T-cell (primary cell): ENCODE results near the gene OR13C4. TPM values are rescaled to one million over a fixed set of nuclear protein-coding genes. Genes with fewer than 3 reads are reported as not detected.

Source experiments
- ATAC-seq, 4 experiments: fragments of 200-7000 bp in 3 of 4; fragments of 150-1000 bp in 1 of 4; cut with Tn5 transposase; replicated peaks in 1 of 4; 1 replicate in 3 of 4; 2 replicates in 1 of 4; pipeline ENCODE4 v1.10.0; 2021; ENCODE audit warnings: moderate library complexity in 3 of 4, mild to moderate bottlenecking in 2 of 4, moderate number of reproducible peaks in 1 of 4
- CTCF ChIA-PET, 2 donors: fragments of 300-600 bp; sonication (Branson Sonifier 250); formaldehyde crosslinking; loops; one replicate each; lab custom pipeline; 2022; ENCODE audit warnings: antibody characterized with exemption in 2 of 2; lab: Charles Lee
- POLR2A ChIA-PET, 2 donors: fragments of 300-600 bp; sonication (Branson Sonifier 250); formaldehyde crosslinking; loops; one replicate each; lab custom pipeline; 2022; ENCODE audit warnings: antibody characterized with exemption in 2 of 2; lab: Charles Lee
- DNase-seq, 35 experiments: peaks; one replicate each; pipeline versions ENCODE4 v3.0.0 to v3.0.0-alpha.2; 2013 to 2023
- H3K27ac ChIP-seq: one replicate; pipeline ENCODE4 v1.5.1; 2013; ENCODE audit warnings: low read length
- H3K27me3 ChIP-seq, 2 experiments: replicated peaks in 1 of 2; 1 replicate in 1 of 2; 2 replicates in 1 of 2; pipeline versions ENCODE4 v1.6.1 to v1.7.0; 2013; ENCODE audit warnings: low read length in 1 of 2, mixed read lengths in 1 of 2; ENCODE audit not compliant: control insufficient read depth in 2 of 2, insufficient read depth in 2 of 2; ENCODE audit errors: extremely low read depth in 1 of 2
- H3K36me3 ChIP-seq, 2 donors: 1 replicate in 1 of 2; 2 replicates in 1 of 2; pipeline versions ENCODE4 v1.6.1 to v1.7.0; 2013; ENCODE audit warnings: low read length in 1 of 2; ENCODE audit not compliant: control insufficient read depth in 2 of 2, insufficient read depth in 1 of 2; ENCODE audit errors: extremely low read depth in 1 of 2
- H3K4me1 ChIP-seq, 2 experiments: 1 replicate in 1 of 2; 2 replicates in 1 of 2; pipeline versions ENCODE4 v1.6.1 to v1.7.0; 2013; ENCODE audit warnings: low read length in 2 of 2, mixed read lengths in 1 of 2; ENCODE audit not compliant: insufficient read depth in 2 of 2, control insufficient read depth in 1 of 2; ENCODE audit errors: extremely low read depth in 1 of 2
- H3K4me3 ChIP-seq, 2 donors: 1 replicate in 1 of 2; 2 replicates in 1 of 2; pipeline versions ENCODE4 v1.5.1 to v1.7.0; 2013; ENCODE audit warnings: mild to moderate bottlenecking in 2 of 2, low read length in 1 of 2, moderate library complexity in 1 of 2; ENCODE audit not compliant: control insufficient read depth in 1 of 2; ENCODE audit errors: extremely low read depth in 1 of 2
- H3K9me3 ChIP-seq: 2 replicates; pipeline ENCODE4 v1.7.0; 2013
- H3K27ac Mint-ChIP-seq, 2 donors: one replicate each; pipeline ENCODE4 v1.8.0; 2020 to 2021; ENCODE audit warnings: mild to moderate bottlenecking in 2 of 2, mixed read lengths in 2 of 2
- H3K27me3 Mint-ChIP-seq, 2 donors: one replicate each; pipeline ENCODE4 v1.8.0; 2021 to 2022; ENCODE audit warnings: mixed read lengths in 2 of 2
- H3K36me3 Mint-ChIP-seq: one replicate; pipeline ENCODE4 v1.8.0; 2021; ENCODE audit warnings: mixed read lengths
- H3K4me1 Mint-ChIP-seq, 3 donors: one replicate each; pipeline ENCODE4 v1.8.0; 2020 to 2022; ENCODE audit warnings: mixed read lengths in 3 of 3, mild to moderate bottlenecking in 1 of 3
- H3K4me3 Mint-ChIP-seq, 3 donors: one replicate each; pipeline ENCODE4 v1.8.0; 2020 to 2022; ENCODE audit warnings: mild to moderate bottlenecking in 3 of 3, mixed read lengths in 3 of 3, moderate library complexity in 3 of 3
- H3K9me3 Mint-ChIP-seq, 3 donors: one replicate each; pipeline ENCODE4 v1.8.0; 2020 to 2022; ENCODE audit warnings: mixed read lengths in 3 of 3
- WGBS: methylation state at CpG from one replicate; pipeline ENCODE4 v1.1.5; 2013; ENCODE audit warnings: missing lambda C conversion rate; ENCODE audit not compliant: insufficient coverage; 5-methylcytosine and 5-hydroxymethylcytosine counted together
- total RNA-seq, 35 experiments: library from RNA in 6 of 35; stranded (reverse) in 6 of 35; fragments of 120-200 nt in 1 of 35; gene quantifications; one replicate each; pipeline versions ENCODE4 v1.2.1 to v1.2.4 and lab custom pipeline; 2013 to 2026

Gene OR13C4
- total RNA-seq (not detected), total RNA-seq (lab: John Stamatoyannopoulos, UW) (0 to 0.07 (median 0) reads per million in 29 experiments)
- not detected for total RNA-seq (2013)

GRCh38 chr9:104527109-104527508, at the start of gene OR13C4:
Gene OR13C4, minus strand, starts transcription at chr9:104527209. Its CDS starts 0 bp downstream, at chr9:104527209.
- no peaks in the 10 kb centered on the region for H3K27me3 Mint-ChIP-seq
- no peaks in the 10 kb centered on the region for H3K36me3 Mint-ChIP-seq
- no peak within 1 kb of the TSS for H3K27ac Mint-ChIP-seq
- ATAC-seq (no peak), DNase-seq (no peak)
- peaks cover 5 to 11% (median 6%) of the 10 kb centered on the region in 3 donors for H3K9me3 Mint-ChIP-seq
- Histone ChIP-seq H3K36me3 (no peaks in the 10 kb centered on the region), H3K27ac (no peak within 1 kb of the TSS), H3K9me3 (no peaks in the 10 kb centered on the region), H3K4me3 (no peak within 1 kb of the TSS), H3K4me1 (no peaks in the 10 kb centered on the region), H3K27me3 (no peaks in the 10 kb centered on the region)
- no peaks in the 10 kb centered on the region for H3K4me1 Mint-ChIP-seq
- POLR2A ChIA-PET = no interaction called here
- H3K4me3 Mint-ChIP-seq = no peak within 1 kb of the TSS
- CTCF ChIA-PET = no interaction called here

- WGBS = 63% methylated on average over 1 of the region's 2 CpGs
- Mint-ChIP-seq H3K9me3 (peaks cover 8 to 22% (median 19%) of the 10 kb centered on the region in 3 donors), H3K27me3 (peaks cover 0 to 5% of the 10 kb centered on the region in 2 donors), H3K27ac (no peak overlapping the region), H3K4me3 (no peak overlapping the region), H3K4me1 (no peaks in the 10 kb centered on the region), H3K36me3 (no peaks in the 10 kb centered on the region)
- no peak overlapping the region for H3K27ac ChIP-seq
- ChIA-PET POLR2A (no interaction called here), CTCF (no interaction called here)
- no peaks in the 10 kb centered on the region for H3K27me3 ChIP-seq
- no peaks in the 10 kb centered on the region for H3K9me3 ChIP-seq
- no peaks in the 10 kb centered on the region for H3K4me1 ChIP-seq
- ATAC-seq (no peak), DNase-seq (no peak)
- H3K36me3 ChIP-seq = no peaks in the 10 kb centered on the region
- no peak overlapping the region for H3K4me3 ChIP-seq
Observed at GRCh38 chr9:104575456-104575855, 48.4 kb upstream of the OR13C4 start.

- Mint-ChIP-seq H3K4me1 (no peaks in the 10 kb centered on the region), H3K4me3 (no peak overlapping the region), H3K27me3 (no peaks in the 10 kb centered on the region), H3K27ac (no peak overlapping the region), H3K9me3 (peaks cover 8 to 24% (median 22%) of the 10 kb centered on the region in 3 donors), H3K36me3 (no peaks in the 10 kb centered on the region)
- ChIA-PET POLR2A (no interaction called here), CTCF (no interaction called here)
- ATAC-seq = no peak
- H3K9me3 ChIP-seq = no peaks in the 10 kb centered on the region
- no peaks in the 10 kb centered on the region for H3K27me3 ChIP-seq
- H3K4me3 ChIP-seq = no peak overlapping the region
- no peaks in the 10 kb centered on the region for H3K4me1 ChIP-seq
- H3K27ac ChIP-seq = no peak overlapping the region
- WGBS = no CpG with 5 or more reads among the region's 1 CpG
- DNase-seq = no peak
- no peaks in the 10 kb centered on the region for H3K36me3 ChIP-seq
Observed at GRCh38 chr9:104572612-104573011, 45.6 kb upstream of the OR13C4 start.

GRCh38 chr9:104568868-104569267, 41.9 kb upstream of the OR13C4 start, which contains the start of gene OR13C8:
Gene OR13C8, plus strand, starts transcription at chr9:104569168. Its CDS starts 0 bp downstream, at chr9:104569168.
- DNase-seq (no peak), ATAC-seq (no peak)
- no peak within 1 kb of the TSS for H3K27ac Mint-ChIP-seq
- Histone ChIP-seq H3K27ac (no peak within 1 kb of the TSS), H3K36me3 (no peaks in the 10 kb centered on the region), H3K4me3 (no peak within 1 kb of the TSS), H3K9me3 (no peaks in the 10 kb centered on the region), H3K4me1 (no peaks in the 10 kb centered on the region), H3K27me3 (no peaks in the 10 kb centered on the region)
- H3K9me3 Mint-ChIP-seq = peaks cover 5 to 24% (median 22%) of the 10 kb centered on the region in 3 donors
- no peak within 1 kb of the TSS for H3K4me3 Mint-ChIP-seq
- no CpG with 5 or more reads among the region's 4 CpGs for WGBS
- no peaks in the 10 kb centered on the region for H3K4me1 Mint-ChIP-seq
- POLR2A ChIA-PET = no interaction called here
- no peaks in the 10 kb centered on the region for H3K36me3 Mint-ChIP-seq
- CTCF ChIA-PET = no interaction called here
- H3K27me3 Mint-ChIP-seq = no peaks in the 10 kb centered on the region

- ChIA-PET POLR2A (no interaction called here), CTCF (no interaction called here)
- WGBS = 44% methylated on average over 1 of the region's 1 CpG
- ATAC-seq (no peak), DNase-seq (no peak)
- H3K4me1 ChIP-seq = no peaks in the 10 kb centered on the region
- H3K4me3 ChIP-seq = no peak overlapping the region
- H3K9me3 Mint-ChIP-seq = peaks cover 0 to 2% (median 0%) of the 10 kb centered on the region in 3 donors
- H3K27me3 ChIP-seq = no peaks in the 10 kb centered on the region
- H3K4me1 Mint-ChIP-seq = no peaks in the 10 kb centered on the region
- H3K27ac Mint-ChIP-seq = no peak overlapping the region
- H3K9me3 ChIP-seq = no peaks in the 10 kb centered on the region
- H3K36me3 ChIP-seq = no peaks in the 10 kb centered on the region
- no peaks in the 10 kb centered on the region for H3K27me3 Mint-ChIP-seq
- H3K27ac ChIP-seq = no peak overlapping the region
- H3K36me3 Mint-ChIP-seq = no peaks in the 10 kb centered on the region
- H3K4me3 Mint-ChIP-seq = no peak overlapping the region
Observed at GRCh38 chr9:104564358-104564757, 37.3 kb upstream of the OR13C4 start.

GRCh38 chr9:104556830-104557634, 30.0 kb upstream of the OR13C4 start:
- H3K4me1 Mint-ChIP-seq = no peaks in the 10 kb centered on the region
- Histone ChIP-seq H3K36me3 (no peaks in the 10 kb centered on the region), H3K9me3 (no peaks in the 10 kb centered on the region), H3K27me3 (peaks cover 0 to 3% of the 10 kb centered on the region in 2 experiments), H3K27ac (no peak overlapping the region), H3K4me3 (no peak overlapping the region), H3K4me1 (no peaks in the 10 kb centered on the region)
- DNase-seq (no peak), ATAC-seq (no peak)
- H3K27me3 Mint-ChIP-seq = no peaks in the 10 kb centered on the region
- ChIA-PET CTCF (no interaction called here), POLR2A (no interaction called here)
- H3K27ac Mint-ChIP-seq = no peak overlapping the region
- no peaks in the 10 kb centered on the region for H3K36me3 Mint-ChIP-seq
- WGBS = 81% methylated on average over 6 of the region's 8 CpGs
- H3K4me3 Mint-ChIP-seq = no peak overlapping the region
- H3K9me3 Mint-ChIP-seq = peaks cover 7 to 15% (median 9%) of the 10 kb centered on the region in 3 donors
